ENCODE results near the gene OPALIN. TPM values are rescaled to one million over a fixed set of nuclear protein-coding genes. Genes with fewer than 3 reads are reported as not detected.

OPALIN gene
- total and polyA plus RNA-seq, 9 of the 15 experiments (the other 6 are each of a cell fraction or from before 2014, with no cell fraction given), result not detected

GRCh38 chr10:96374985-96375830 is 16.4 kb upstream of the OPALIN start (continued):
- no peak for TF ChIP-seq TSHZ1 (CRISPR knock-in tag; IDR thresholded peaks at IDR 0.05)
- no peak for TF ChIP-seq C11orf30 (IDR thresholded peaks at IDR 0.05; ENCODE audit: low read depth)
- TF ChIP-seq STAG1 (CRISPR knock-in tag; IDR thresholded peaks at IDR 0.05; ENCODE audit: borderline replicate concordance), result peak; percentile 86
- TF ChIP-seq MGA (IDR thresholded peaks at IDR 0.05), result peak; percentile 83
- no peak for TF ChIP-seq ZNF274 (IDR thresholded peaks at IDR 0.05; ENCODE audit: borderline replicate concordance, low read depth, low read length)
- no peak for TF ChIP-seq NCOR1 (IDR thresholded peaks at IDR 0.05)
- no peak for TF ChIP-seq RBBP5 (IDR thresholded peaks at IDR 0.05; ENCODE audit: borderline replicate concordance, insufficient read depth, low read length, poor library complexity, severe bottlenecking)
- TF ChIP-seq ZKSCAN1 (IDR thresholded peaks at IDR 0.05; ENCODE audit: low read depth, low read length), result 0 out of 2 replicates have a peak, but pooled peaks have one; percentile 24

Data from K562 (cell line).